ENCODE measurements around the gene DCUN1D2.

- TF ChIP-seq, protein P1, sequence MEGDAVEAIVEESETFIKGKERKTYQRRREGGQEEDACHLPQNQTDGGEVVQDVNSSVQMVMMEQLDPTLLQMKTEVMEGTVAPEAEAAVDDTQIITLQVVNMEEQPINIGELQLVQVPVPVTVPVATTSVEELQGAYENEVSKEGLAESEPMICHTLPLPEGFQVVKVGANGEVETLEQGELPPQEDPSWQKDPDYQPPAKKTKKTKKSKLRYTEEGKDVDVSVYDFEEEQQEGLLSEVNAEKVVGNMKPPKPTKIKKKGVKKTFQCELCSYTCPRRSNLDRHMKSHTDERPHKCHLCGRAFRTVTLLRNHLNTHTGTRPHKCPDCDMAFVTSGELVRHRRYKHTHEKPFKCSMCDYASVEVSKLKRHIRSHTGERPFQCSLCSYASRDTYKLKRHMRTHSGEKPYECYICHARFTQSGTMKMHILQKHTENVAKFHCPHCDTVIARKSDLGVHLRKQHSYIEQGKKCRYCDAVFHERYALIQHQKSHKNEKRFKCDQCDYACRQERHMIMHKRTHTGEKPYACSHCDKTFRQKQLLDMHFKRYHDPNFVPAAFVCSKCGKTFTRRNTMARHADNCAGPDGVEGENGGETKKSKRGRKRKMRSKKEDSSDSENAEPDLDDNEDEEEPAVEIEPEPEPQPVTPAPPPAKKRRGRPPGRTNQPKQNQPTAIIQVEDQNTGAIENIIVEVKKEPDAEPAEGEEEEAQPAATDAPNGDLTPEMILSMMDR (conservative IDR thresholded peaks at IDR 0.05): no peak
- TF ChIP-seq EZH2 (IDR thresholded peaks at IDR 0.05; ENCODE audit: low read depth): no peak
These were observed 72.4 kb downstream of the DCUN1D2 start for GRCh38 chr13:113417836-113418721.
